GM12878 (cell line): ENCODE data around the gene CARD11. TPM values are rescaled to one million over a fixed set of nuclear protein-coding genes. Genes with fewer than 3 reads are reported as not detected.

ENCODE experiments used
- ATAC-seq: fragments of 200-7000 bp; cut with Tn5 transposase; 3 replicates; pipeline ENCODE4 v1.9.1; 2020; ENCODE audit warnings: mild to moderate bottlenecking, moderate library complexity
- BruUV-seq: library from RNA; stranded (reverse); fragments of 400-500 nt; replicated peaks from 2 replicates; lab custom pipeline; 2021; lab: Mats Ljungman, UMichigan
- CTCF ChIA-PET: fragments of 300-600 bp; sonication (Branson Sonifier 250); formaldehyde crosslinking; extraction: SDS; loops from one replicate; lab custom pipeline; 2021; ENCODE audit warnings: inconsistent platforms; lab: Yijun Ruan, JAX
- POLR2A ChIA-PET: fragments of 350-600 bp; formaldehyde crosslinking; extraction: SDS; loops from one replicate; lab custom pipeline; 2021; ENCODE audit warnings: inconsistent platforms; lab: Charles Lee
- RAD21 ChIA-PET: fragments of 300-600 bp; sonication (Branson Sonifier 250); formaldehyde crosslinking; loops from one replicate; lab custom pipeline; 2023; ENCODE audit warnings: antibody characterized with exemption; ENCODE audit not compliant: unreplicated experiment; lab: Charles Lee
- SMC1A ChIA-PET: fragments of 300-600 bp; sonication (Branson Sonifier 250); formaldehyde crosslinking; loops from one replicate; lab custom pipeline; 2023; ENCODE audit not compliant: unreplicated experiment, uncharacterized antibody; lab: Charles Lee
- DNase-seq: peaks from one replicate; pipeline ENCODE4 v3.0.0-alpha.2; 2011; ENCODE audit warnings: low read depth, low spot score
- FAIRE-seq: peaks from 3 replicates; lab custom pipeline; 2011; peaks lifted over from hg19 to GRCh38; lab: Jason Lieb, UNC
- H2AFZ ChIP-seq: 2 replicates; pipeline ENCODE4 v1.6.0; 2011; ENCODE audit warnings: low read depth, low read length, control low read depth; ENCODE audit not compliant: control insufficient read depth
- H3K27ac ChIP-seq: 2 replicates; pipeline ENCODE4 v1.5.1; 2011; ENCODE audit warnings: control low read depth; ENCODE audit not compliant: control insufficient read depth, insufficient read depth
- H3K27me3 ChIP-seq, 2 experiments: replicated peaks in 1 of 2; 2 replicates each; pipeline versions ENCODE4 v1.6.0 to v1.6.1; 2011; ENCODE audit warnings: low read length in 1 of 2; ENCODE audit not compliant: control insufficient read depth in 2 of 2, insufficient read depth in 2 of 2
- H3K36me3 ChIP-seq, 2 experiments: 2 replicates each; pipeline ENCODE4 v1.5.1; 2011; ENCODE audit warnings: low read length in 1 of 2; ENCODE audit not compliant: control insufficient read depth in 2 of 2, insufficient read depth in 2 of 2
- H3K4me1 ChIP-seq: 2 replicates; pipeline ENCODE4 v1.6.1; 2011; ENCODE audit warnings: mild to moderate bottlenecking, low read length, moderate library complexity, mixed read lengths; ENCODE audit not compliant: control insufficient read depth, insufficient read depth
- H3K4me2 ChIP-seq: 2 replicates; pipeline ENCODE4 v1.6.0; 2011; ENCODE audit warnings: control low read depth; ENCODE audit not compliant: control insufficient read depth, insufficient read depth
- H3K4me3 ChIP-seq: fragments of 200-600 bp; sonication (generic); 2 replicates; pipeline ENCODE4 v1.5.1; 2016
- H3K79me2 ChIP-seq: 2 replicates; pipeline ENCODE4 v1.6.0; 2011; ENCODE audit warnings: low read length; ENCODE audit not compliant: control insufficient read depth, insufficient read depth
- H3K9ac ChIP-seq: 2 replicates; pipeline ENCODE4 v1.8.0; 2011; ENCODE audit warnings: low read length, control low read depth, mixed read lengths; ENCODE audit not compliant: control insufficient read depth, insufficient read depth
- H3K9me3 ChIP-seq: replicated peaks from 3 replicates; pipeline ENCODE4 v1.5.1; 2011; ENCODE audit warnings: mild to moderate bottlenecking, low read length; ENCODE audit not compliant: control insufficient read depth, insufficient read depth
- H4K20me1 ChIP-seq: 2 replicates; pipeline ENCODE4 v1.6.0; 2011; ENCODE audit not compliant: control insufficient read depth, insufficient read depth
- NFXL1 ChIP-seq: fragments of 450-650 bp; IDR thresholded peaks from 2 replicates; pipeline ENCODE4 v1.6.1; 2017; ENCODE audit warnings: antibody characterized with exemption, mild to moderate bottlenecking, borderline replicate concordance
- POLR2AphosphoS5 ChIP-seq: IDR thresholded peaks from 2 replicates; pipeline ENCODE4 v1.6.1; 2011; ENCODE audit warnings: mild to moderate bottlenecking, low read length, inconsistent platforms
- RAD51 ChIP-seq: fragments of 450-650 bp; IDR thresholded peaks from 2 replicates; pipeline ENCODE4 v1.6.1; 2016; ENCODE audit warnings: moderate library complexity, mild to moderate bottlenecking, inconsistent platforms
- RBBP5 ChIP-seq: fragments of 200-600 bp; sonication (generic); conservative IDR thresholded peaks from 2 replicates; pipeline ENCODE4 v1.6.1; 2016
- TCF3 ChIP-seq: IDR thresholded peaks from 2 replicates; pipeline ENCODE4 v1.6.1; 2012; ENCODE audit warnings: low read depth, mild to moderate bottlenecking, low read length, borderline replicate concordance; ENCODE audit not compliant: insufficient read depth
- YBX1 ChIP-seq: fragments of 450-650 bp; IDR thresholded peaks from 2 replicates; pipeline ENCODE4 v1.6.1; 2016; ENCODE audit warnings: antibody characterized with exemption
- ZNF217 ChIP-seq: fragments of 450-650 bp; IDR thresholded peaks from 2 replicates; pipeline ENCODE4 v1.6.1; 2017; ENCODE audit warnings: antibody characterized with exemption, mild to moderate bottlenecking
- WGBS: methylation state at CpG from one replicate; pipeline ENCODE4 v1.1.6; 2016; ENCODE audit warnings: low lambda C conversion rate; ENCODE audit not compliant: insufficient replicate concordance, insufficient coverage; ENCODE audit errors: missing lambda C conversion rate; 5-methylcytosine and 5-hydroxymethylcytosine counted together
- in situ Hi-C: fragments of 300-500 bp; cut with MboI; formaldehyde crosslinking; loops from 9 replicates; pipeline ENCODE4 v1.14.3; 2018; ENCODE audit warnings: mixed read lengths
- intact Hi-C: fragments of 100-400 bp; cut with micrococcal nuclease; formaldehyde crosslinking; loops from one replicate; pipeline ENCODE4 v1.14.2; 2022; ENCODE audit not compliant: unreplicated experiment
- polyA plus RNA-seq, 11 experiments: library from polyadenylated mRNA; depleted of rRNA in 4 of 11; unstranded in 6 of 11; stranded (reverse) in 5 of 11; fragments of >200 nt; fragmentation: Nextera tagmentation in 4 of 11; fragmentation: Illumina TruSeq in 1 of 11; extraction: Ambion mirVana in 4 of 11; extraction: Trizol in 1 of 11; gene quantifications; 1 replicate in 1 of 11; 2 replicates in 10 of 11; pipeline versions ENCODE4 v1.2.1 to v1.2.3, GENCODE V29; 2011 to 2016; ENCODE audit warnings: inconsistent platforms in 2 of 11, missing spikeins in 2 of 11, low read depth in 1 of 11
- total RNA-seq, 4 experiments: library from RNA; depleted of rRNA in 3 of 4; stranded (reverse); fragments of >200 nt in 3 of 4; fragmentation: Illumina TruSeq in 1 of 4; extraction: Trizol in 1 of 4; gene quantifications; 2 replicates each; pipeline versions ENCODE4 v1.2.1 to v1.2.3, GENCODE V29; 2013 to 2021
- TF ChIP-seq, protein P1 (sequence below): IDR thresholded peaks from 2 replicates; pipeline ENCODE4 v1.6.1; 2011; ENCODE audit warnings: borderline replicate concordance, low read depth, mild to moderate bottlenecking, moderate library complexity, low read length; ENCODE audit not compliant: insufficient read depth, poor library complexity, severe bottlenecking
- TF ChIP-seq, protein P2 (sequence below): fragments of 450-650 bp; IDR thresholded peaks from 2 replicates; pipeline ENCODE4 v1.6.1; 2017; ENCODE audit warnings: mild to moderate bottlenecking, low read depth, inconsistent platforms; ENCODE audit not compliant: poor library complexity, severe bottlenecking

The CARD11 gene
- total and polyA plus RNA-seq, 10 of the 15 experiments (the other 5 are each of a cell fraction or from before 2014, with no cell fraction given), result 0.27 to 72.0 (median 28.4) TPM

DNA sequence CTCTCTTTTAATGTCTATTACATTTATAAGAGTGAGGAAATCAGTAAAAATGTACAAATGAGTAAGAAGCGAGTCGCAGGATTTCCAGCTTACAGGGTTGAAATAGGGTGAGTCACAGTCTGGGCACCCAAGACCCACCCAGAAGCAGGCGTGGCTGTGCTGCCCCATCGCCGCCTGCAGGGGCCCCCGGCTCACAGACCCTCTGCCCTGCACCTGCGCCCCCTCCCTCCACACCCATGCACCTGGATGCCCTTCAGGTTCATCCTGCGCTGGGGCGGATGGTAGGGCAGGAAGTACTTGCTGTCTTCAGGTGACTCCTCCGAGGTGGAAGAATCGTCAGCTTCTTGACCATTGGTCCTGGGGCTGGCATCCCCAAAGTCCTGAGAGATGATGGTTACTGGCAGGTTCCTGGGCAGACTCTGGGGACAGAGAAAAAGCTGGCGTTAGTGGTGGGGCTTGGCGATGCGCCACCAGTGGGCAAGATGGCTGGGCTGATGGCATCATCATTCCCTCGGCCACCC is 109.4 kb downstream of the CARD11 start:
- ChIA-PET POLR2A (interaction anchor here (0.7 kb wide), 1 partner anchor 10 kb away, joined by 7 read pairs; no protein-coding TSS in a partner anchor), SMC1A (interaction anchor here (0.9 kb wide), 1 partner anchor 44 kb away, joined by 4 read pairs; no protein-coding TSS in a partner anchor), RAD21 (no interaction called here), CTCF (no interaction called here)
- H3K36me3 ChIP-seq, result peaks cover 18 to 19% of the 10 kb centered on the region in 2 experiments; a peak in 3 of 4 replicates
- no peak overlapping the region for H3K4me3 ChIP-seq
- H3K4me2 ChIP-seq, result no peak overlapping the region
- no peaks in the 10 kb centered on the region for H3K27me3 ChIP-seq
- in situ Hi-C loops (no loop called here), intact Hi-C loops (no loop called here)
- no peak overlapping the region for H2AFZ ChIP-seq
- H3K79me2 ChIP-seq, result no peaks in the 10 kb centered on the region
- H3K9ac ChIP-seq, result no peak overlapping the region
- H3K4me1 ChIP-seq, result no peaks in the 10 kb centered on the region
- WGBS, result 99% methylated on average over 15 of the region's 15 CpGs
- no peak for DNase-seq
- H3K27ac ChIP-seq, result no peak overlapping the region
- no TSS peak for BruUV-seq
- FAIRE-seq, result no peak
- no peak for TF ChIP-seq RAD51
- TF ChIP-seq, protein P1, sequence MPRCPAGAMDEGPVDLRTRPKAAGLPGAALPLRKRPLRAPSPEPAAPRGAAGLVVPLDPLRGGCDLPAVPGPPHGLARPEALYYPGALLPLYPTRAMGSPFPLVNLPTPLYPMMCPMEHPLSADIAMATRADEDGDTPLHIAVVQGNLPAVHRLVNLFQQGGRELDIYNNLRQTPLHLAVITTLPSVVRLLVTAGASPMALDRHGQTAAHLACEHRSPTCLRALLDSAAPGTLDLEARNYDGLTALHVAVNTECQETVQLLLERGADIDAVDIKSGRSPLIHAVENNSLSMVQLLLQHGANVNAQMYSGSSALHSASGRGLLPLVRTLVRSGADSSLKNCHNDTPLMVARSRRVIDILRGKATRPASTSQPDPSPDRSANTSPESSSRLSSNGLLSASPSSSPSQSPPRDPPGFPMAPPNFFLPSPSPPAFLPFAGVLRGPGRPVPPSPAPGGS, result no peak
- TF ChIP-seq, protein P2, sequence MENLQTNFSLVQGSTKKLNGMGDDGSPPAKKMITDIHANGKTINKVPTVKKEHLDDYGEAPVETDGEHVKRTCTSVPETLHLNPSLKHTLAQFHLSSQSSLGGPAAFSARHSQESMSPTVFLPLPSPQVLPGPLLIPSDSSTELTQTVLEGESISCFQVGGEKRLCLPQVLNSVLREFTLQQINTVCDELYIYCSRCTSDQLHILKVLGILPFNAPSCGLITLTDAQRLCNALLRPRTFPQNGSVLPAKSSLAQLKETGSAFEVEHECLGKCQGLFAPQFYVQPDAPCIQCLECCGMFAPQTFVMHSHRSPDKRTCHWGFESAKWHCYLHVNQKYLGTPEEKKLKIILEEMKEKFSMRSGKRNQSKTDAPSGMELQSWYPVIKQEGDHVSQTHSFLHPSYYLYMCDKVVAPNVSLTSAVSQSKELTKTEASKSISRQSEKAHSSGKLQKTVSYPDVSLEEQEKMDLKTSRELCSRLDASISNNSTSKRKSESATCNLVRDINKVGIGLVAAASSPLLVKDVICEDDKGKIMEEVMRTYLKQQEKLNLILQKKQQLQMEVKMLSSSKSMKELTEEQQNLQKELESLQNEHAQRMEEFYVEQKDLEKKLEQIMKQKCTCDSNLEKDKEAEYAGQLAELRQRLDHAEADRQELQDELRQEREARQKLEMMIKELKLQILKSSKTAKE, result no peak
- no peak for TF ChIP-seq TCF3
- TF ChIP-seq POLR2AphosphoS5, result no peak
- TF ChIP-seq YBX1, result no peak
- TF ChIP-seq RBBP5, result no peak
- TF ChIP-seq ZNF217, result no peak
- no peak for TF ChIP-seq NFXL1
- no peaks in the 10 kb centered on the region for H4K20me1 ChIP-seq
- no peaks in the 10 kb centered on the region for H3K9me3 ChIP-seq
- no peak for ATAC-seq
